Ectodermal cell (in vitro differentiated cells): Measurements from ENCODE around the gene CT45A3. TPM values are rescaled to one million over a fixed set of nuclear protein-coding genes. Genes with fewer than 3 reads are reported as not detected.
"Not testable (repeated sequence)": the region's sequence is repeated elsewhere in the genome, so short reads cannot be mapped to it uniquely, and the experiment has no call there.

Experiments used
- H3K27ac ChIP-seq: 2 replicates; pipeline ENCODE4 v1.7.0; 2013; ENCODE audit warnings: mild to moderate bottlenecking, low read depth, low read length; ENCODE audit not compliant: insufficient read depth, poor library complexity, severe bottlenecking
- H3K27me3 ChIP-seq: 2 replicates; pipeline ENCODE4 v1.7.0; 2013; ENCODE audit warnings: mild to moderate bottlenecking, low read length; ENCODE audit not compliant: insufficient read depth, control insufficient read depth, poor library complexity, severe bottlenecking
- H3K36me3 ChIP-seq: one replicate; pipeline ENCODE4 v1.7.0; 2013; ENCODE audit warnings: low read length; ENCODE audit not compliant: control insufficient read depth, insufficient read depth
- H3K4me1 ChIP-seq: one replicate; pipeline ENCODE4 v1.7.0; 2013; ENCODE audit warnings: low read length; ENCODE audit not compliant: control insufficient read depth, insufficient read depth
- H3K4me3 ChIP-seq: 2 replicates; pipeline ENCODE4 v1.7.0; 2013; ENCODE audit warnings: low read depth, low read length, control low read depth; ENCODE audit not compliant: insufficient read depth
- H3K9me3 ChIP-seq: 2 replicates; pipeline ENCODE4 v1.7.0; 2013; ENCODE audit warnings: mild to moderate bottlenecking, low read length, moderate library complexity; ENCODE audit not compliant: control insufficient read depth
- WGBS, 2 experiments: methylation state at CpG; one replicate each; pipeline ENCODE4 v1.1.7; 2013; ENCODE audit warnings: missing lambda C conversion rate in 2 of 2; 5-methylcytosine and 5-hydroxymethylcytosine counted together
- polyA plus RNA-seq, 4 experiments: library from polyadenylated mRNA; stranded (reverse); fragments of 50-300 nt; gene quantifications; one replicate each; pipeline ENCODE4 v1.2.3, GENCODE V29; 2013

The CT45A3 gene
- polyA plus RNA-seq (2013, experiment 1 of 4) = not detected
- polyA plus RNA-seq (2013, experiment 2 of 4) = not detected
- polyA plus RNA-seq (2013, experiment 3 of 4) = not detected
- polyA plus RNA-seq (2013, experiment 4 of 4) = not detected

DNA sequence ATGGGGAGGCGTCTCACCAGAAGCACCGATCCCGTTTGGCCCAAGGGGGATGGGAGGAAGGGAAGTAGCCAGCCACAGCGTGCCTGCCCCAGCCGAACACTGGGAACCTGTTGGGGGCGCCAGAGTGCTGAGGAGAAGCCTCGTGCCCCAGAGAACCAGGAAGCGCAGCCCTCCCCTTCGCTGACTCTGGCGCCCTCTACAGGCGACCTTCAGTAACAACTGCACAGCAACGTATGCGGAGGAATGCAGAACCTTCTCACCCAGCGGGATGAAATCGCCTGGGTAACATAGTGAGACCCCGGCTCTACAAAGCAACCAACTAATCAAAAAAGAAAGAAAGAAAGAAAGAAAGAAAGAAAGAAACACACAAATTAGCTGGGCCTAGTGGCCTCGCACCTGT is at the start of gene CT45A3:
Gene CT45A3 (minus strand): TSS at position 101 of the 400 bp plus-strand sequence. CDS start 3,747 bp downstream, outside the sequence.
- H3K9me3 ChIP-seq, H3K4me1 ChIP-seq, H3K27ac ChIP-seq, H3K27me3 ChIP-seq, H3K4me3 ChIP-seq, H3K36me3 ChIP-seq: not testable (repeated sequence)
- WGBS, 2 experiments = no CpG with 5 or more reads among the region's 17 CpGs

- WGBS, 2 experiments = no CpG with 5 or more reads among the region's 16 CpGs
- not testable (repeated sequence) for H3K36me3 ChIP-seq, H3K27me3 ChIP-seq
Measured at GRCh38 chrX:135802687-135803086, 34.7 kb upstream of the CT45A3 start, which contains the start of gene CT45A6. CT45A6 (minus strand) TSS chrX:135802787; CDS start chrX:135798993, 3,794 bp downstream.

GRCh38 chrX:135785403-135785802 is 17.4 kb upstream of the CT45A3 start, which contains the start of gene CT45A5:
CT45A5 (minus strand) TSS chrX:135785503; CDS start chrX:135781729, 3,774 bp downstream.
- not testable (repeated sequence) for H3K9me3 ChIP-seq, H3K27me3 ChIP-seq, H3K27ac ChIP-seq, H3K36me3 ChIP-seq, H3K4me3 ChIP-seq, H3K4me1 ChIP-seq
- no CpG with 5 or more reads among the region's 16 CpGs for WGBS, 2 experiments

More at GRCh38 chrX:135802687-135803086, 34.7 kb upstream of the CT45A3 start, which contains the start of gene CT45A6:
- not testable (repeated sequence) for H3K4me3 ChIP-seq, H3K9me3 ChIP-seq, H3K4me1 ChIP-seq, H3K27ac ChIP-seq

DNA sequence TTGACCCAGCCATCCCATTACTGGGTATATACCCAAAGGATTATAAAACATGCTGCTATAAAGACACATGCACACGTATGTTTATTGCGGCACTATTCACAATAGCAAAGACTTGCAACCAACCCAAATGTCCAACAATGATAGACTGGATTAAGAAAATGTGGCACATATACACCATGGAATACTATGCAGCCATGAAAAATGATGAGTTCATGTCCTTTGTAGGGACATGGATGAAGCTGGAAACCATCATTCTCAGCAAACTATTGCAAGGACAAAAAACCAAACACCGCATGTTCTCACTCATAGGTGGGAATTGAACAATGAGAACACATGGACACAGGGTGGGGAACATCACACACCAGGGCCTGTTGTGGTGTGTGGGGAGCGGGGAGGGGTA is 23.3 kb downstream of the CT45A3 start:
- H3K4me1 ChIP-seq, H3K36me3 ChIP-seq, H3K27me3 ChIP-seq, H3K27ac ChIP-seq, H3K4me3 ChIP-seq, H3K9me3 ChIP-seq: not testable (repeated sequence)
- 100% methylated on average over 1 of the region's 4 CpGs; no CpG with 5 or more reads in 1 of the 2 experiments for WGBS, 2 experiments

GRCh38 chrX:135741192-135741715 is 26.7 kb downstream of the CT45A3 start:
- WGBS, 2 experiments = 95 to 96% methylated on average over 23 of the region's 23 CpGs
- Histone ChIP-seq H3K4me1 (no peaks in the 10 kb centered on the region), H3K36me3 (no peaks in the 10 kb centered on the region)

GRCh38 chrX:135740681-135741149 is 27.3 kb downstream of the CT45A3 start:
- H3K27me3 ChIP-seq = no peaks in the 10 kb centered on the region
- no peaks in the 10 kb centered on the region for H3K36me3 ChIP-seq
- 58 to 60% methylated on average over 18 of the region's 18 CpGs for WGBS, 2 experiments
- H3K4me1 ChIP-seq = no peaks in the 10 kb centered on the region
- no peak overlapping the region for H3K4me3 ChIP-seq
- H3K9me3 ChIP-seq = no peaks in the 10 kb centered on the region
- H3K27ac ChIP-seq = no peak overlapping the region

More at GRCh38 chrX:135741192-135741715, 26.7 kb downstream of the CT45A3 start:
- Histone ChIP-seq H3K27me3 (no peaks in the 10 kb centered on the region), H3K27ac (no peak overlapping the region), H3K4me3 (no peak overlapping the region), H3K9me3 (no peaks in the 10 kb centered on the region)

GRCh38 chrX:135737366-135738071 is 30.5 kb downstream of the CT45A3 start:
- no peak overlapping the region for H3K27ac ChIP-seq
- no peaks in the 10 kb centered on the region for H3K36me3 ChIP-seq
- no peaks in the 10 kb centered on the region for H3K27me3 ChIP-seq
- no peaks in the 10 kb centered on the region for H3K4me1 ChIP-seq
- H3K9me3 ChIP-seq = no peaks in the 10 kb centered on the region
- no peak overlapping the region for H3K4me3 ChIP-seq
- 57 to 72% methylated on average over 3 to 4 of the region's 4 CpGs for WGBS, 2 experiments

DNA sequence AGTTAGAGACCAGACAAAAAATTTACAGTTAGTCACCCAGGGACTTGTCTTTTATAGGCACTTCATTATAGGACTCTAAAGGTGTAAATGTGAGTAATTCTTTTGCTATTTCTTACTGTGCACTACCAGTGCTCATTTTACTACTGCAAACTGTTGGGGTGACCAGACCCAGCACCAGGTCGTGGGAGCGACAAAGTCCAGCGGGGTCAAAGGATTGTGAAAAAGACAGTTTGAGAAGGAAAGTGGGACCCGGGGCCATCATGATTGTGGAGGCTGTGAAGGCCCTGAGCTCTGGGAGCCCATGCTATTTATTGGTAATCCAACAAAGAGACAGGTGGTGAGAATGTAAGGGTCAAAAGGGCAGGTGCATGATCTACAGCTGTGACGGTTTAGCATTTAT is 33.3 kb downstream of the CT45A3 start:
- not testable (repeated sequence) for H3K27ac ChIP-seq, H3K4me1 ChIP-seq, H3K9me3 ChIP-seq, H3K4me3 ChIP-seq, H3K36me3 ChIP-seq, H3K27me3 ChIP-seq
- 85 to 95% methylated on average over 5 of the region's 5 CpGs for WGBS, 2 experiments

DNA sequence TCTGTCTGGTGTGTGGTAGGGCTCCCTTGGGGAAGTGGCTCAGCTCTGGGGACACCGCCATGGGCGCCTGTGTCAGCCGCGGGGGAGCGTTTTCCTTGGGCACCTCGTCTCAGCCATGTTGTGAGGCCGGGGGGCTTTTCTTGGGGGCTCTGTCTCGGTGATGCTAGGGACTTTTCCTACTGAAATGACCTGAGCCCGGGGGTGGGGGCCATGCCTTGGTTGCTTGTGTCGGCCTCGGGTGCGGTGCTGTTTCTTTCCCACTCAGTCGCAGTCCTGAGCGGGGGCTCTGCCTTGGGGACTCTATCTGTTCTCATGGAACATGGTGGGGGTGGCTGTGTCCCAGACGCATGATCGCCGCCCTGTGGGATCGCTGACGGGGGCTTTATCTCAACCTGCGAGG is 54.2 kb downstream of the CT45A3 start:
- H3K4me1 ChIP-seq = no peaks in the 10 kb centered on the region
- no peaks in the 10 kb centered on the region for H3K27me3 ChIP-seq
- no peak overlapping the region for H3K27ac ChIP-seq
- no peaks in the 10 kb centered on the region for H3K9me3 ChIP-seq
- WGBS, 2 experiments = 90 to 97% methylated on average over 19 to 20 of the region's 20 CpGs
- H3K4me3 ChIP-seq = no peak overlapping the region
- no peaks in the 10 kb centered on the region for H3K36me3 ChIP-seq

GRCh38 chrX:135713183-135713689 is 54.8 kb downstream of the CT45A3 start, which contains the start of gene CT45A1:
CT45A1 (plus strand) TSS chrX:135713639; CDS start chrX:135718941, 5,302 bp downstream.
- H3K4me1 ChIP-seq, H3K36me3 ChIP-seq, H3K27me3 ChIP-seq, H3K9me3 ChIP-seq, H3K27ac ChIP-seq, H3K4me3 ChIP-seq: not testable (repeated sequence)
- WGBS, 2 experiments = 59 to 75% methylated on average over 12 to 15 of the region's 15 CpGs
